Measurements from ENCODE around the gene COL21A1.

Gene COL21A1

GRCh38 chr6:56227071-56227879 lies 20.1 kb downstream of the COL21A1 start:
- Histone ChIP-seq H3F3A (ENCODE audit: control insufficient read depth, insufficient read depth) (no peaks in the 10 kb centered on the region), H3K79me2 (ENCODE audit: control insufficient read depth, low read length) (no peaks in the 10 kb centered on the region), H3K36me3 (ENCODE audit: control insufficient read depth, low read length) (no peaks in the 10 kb centered on the region), H3K9me2 (replicated peaks; ENCODE audit: control insufficient read depth, low read length) (no peaks in the 10 kb centered on the region), H3K4me3 (ENCODE audit: low read length) (no peak overlapping the region), H3K4me1 (ENCODE audit: control insufficient read depth, low read length) (no peaks in the 10 kb centered on the region), H3K4me2 (ENCODE audit: low read length) (no peak overlapping the region), H3K27ac (ENCODE audit: low read depth, low read length) (no peak overlapping the region), H4K20me1 (ENCODE audit: control insufficient read depth, insufficient read depth, low read depth, low read length) (no peaks in the 10 kb centered on the region), H3K9me3 (ENCODE audit: control insufficient read depth, insufficient read depth, low read length) (no peaks in the 10 kb centered on the region), H3K27me3 (ENCODE audit: control insufficient read depth, low read length) (no peaks in the 10 kb centered on the region)
- no peak for TF ChIP-seq EZH2phosphoT487 (IDR thresholded peaks at IDR 0.05; ENCODE audit: borderline replicate concordance, low read length)
- no peak for TF ChIP-seq CTCF (IDR thresholded peaks at IDR 0.05; ENCODE audit: low read depth, low read length, poor library complexity, severe bottlenecking)

- Histone ChIP-seq H3K36me3 (ENCODE audit: control insufficient read depth, low read length) (no peaks in the 10 kb centered on the region), H3F3A (ENCODE audit: control insufficient read depth, insufficient read depth) (no peaks in the 10 kb centered on the region), H3K27me3 (ENCODE audit: control insufficient read depth, low read length) (no peaks in the 10 kb centered on the region), H3K79me2 (ENCODE audit: control insufficient read depth, low read length) (no peaks in the 10 kb centered on the region), H3K27ac (ENCODE audit: low read depth, low read length) (no peak overlapping the region), H3K9me3 (ENCODE audit: control insufficient read depth, insufficient read depth, low read length) (no peaks in the 10 kb centered on the region), H4K20me1 (ENCODE audit: control insufficient read depth, insufficient read depth, low read depth, low read length) (no peaks in the 10 kb centered on the region), H3K9me2 (replicated peaks; ENCODE audit: control insufficient read depth, low read length) (no peaks in the 10 kb centered on the region), H3K4me2 (ENCODE audit: low read length) (no peak overlapping the region), H3K4me3 (ENCODE audit: low read length) (no peak overlapping the region), H3K4me1 (ENCODE audit: control insufficient read depth, low read length) (no peaks in the 10 kb centered on the region)
- TF ChIP-seq EZH2phosphoT487 (IDR thresholded peaks at IDR 0.05; ENCODE audit: borderline replicate concordance, low read length) (no peak), CTCF (IDR thresholded peaks at IDR 0.05; ENCODE audit: low read depth, low read length, poor library complexity, severe bottlenecking) (no peak)
Measured at GRCh38 chr6:56223995-56224394, 23.4 kb downstream of the COL21A1 start.

GRCh38 chr6:56222499-56222898 lies 24.9 kb downstream of the COL21A1 start:
- TF ChIP-seq EZH2phosphoT487 (IDR thresholded peaks at IDR 0.05; ENCODE audit: borderline replicate concordance, low read length) (no peak), CTCF (IDR thresholded peaks at IDR 0.05; ENCODE audit: low read depth, low read length, poor library complexity, severe bottlenecking) (no peak)
- Histone ChIP-seq H3K4me2 (ENCODE audit: low read length) (no peak overlapping the region), H3K27ac (ENCODE audit: low read depth, low read length) (no peak overlapping the region)

More at GRCh38 chr6:56222499-56222898, 24.9 kb downstream of the COL21A1 start:
- Histone ChIP-seq H3K79me2 (ENCODE audit: control insufficient read depth, low read length) (no peaks in the 10 kb centered on the region), H3K4me3 (ENCODE audit: low read length) (no peak overlapping the region), H3F3A (ENCODE audit: control insufficient read depth, insufficient read depth) (no peaks in the 10 kb centered on the region), H3K36me3 (ENCODE audit: control insufficient read depth, low read length) (no peaks in the 10 kb centered on the region), H3K4me1 (ENCODE audit: control insufficient read depth, low read length) (no peaks in the 10 kb centered on the region), H3K9me2 (replicated peaks; ENCODE audit: control insufficient read depth, low read length) (no peaks in the 10 kb centered on the region), H3K9me3 (ENCODE audit: control insufficient read depth, insufficient read depth, low read length) (no peaks in the 10 kb centered on the region), H4K20me1 (ENCODE audit: control insufficient read depth, insufficient read depth, low read depth, low read length) (no peaks in the 10 kb centered on the region), H3K27me3 (ENCODE audit: control insufficient read depth, low read length) (no peaks in the 10 kb centered on the region)
